ENCODE results near the gene ANKRD31.
"Not testable (repeated sequence)": the region's sequence is repeated elsewhere in the genome, so short reads cannot be mapped to it uniquely, and the experiment has no call there.

ANKRD31 gene

DNA sequence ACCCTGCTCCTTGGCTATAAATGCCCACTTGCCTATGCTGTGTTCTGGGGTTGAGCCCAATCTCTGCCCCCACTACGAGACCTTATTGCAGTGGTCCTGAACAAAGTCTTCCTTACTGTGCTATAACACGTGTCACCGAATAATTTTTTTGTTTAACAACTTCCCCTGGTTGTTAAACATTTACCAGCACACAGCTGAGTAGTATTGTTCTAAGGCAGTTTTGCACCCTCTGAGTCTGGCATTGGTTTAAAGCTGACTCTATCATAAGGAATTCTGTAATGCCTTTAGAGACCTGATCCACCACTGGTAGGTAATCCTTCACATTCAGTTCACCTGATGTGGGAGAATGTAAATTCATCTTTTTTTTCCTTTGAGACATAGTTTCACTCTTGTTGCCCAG is 25.6 kb upstream of the ANKRD31 start:
- Histone ChIP-seq H3K27me3 (replicated peaks; ENCODE audit: control insufficient read depth, insufficient read depth, low read length) (no peaks in the 10 kb centered on the region; the same call in 1 of the 2 replicates), H3K36me3 (ENCODE audit: control insufficient read depth, insufficient read depth, low read length) (no peaks in the 10 kb centered on the region), H3K4me3 (replicated peaks; ENCODE audit: low read depth, low read length) (no peak overlapping the region)
- DNase-seq (ENCODE audit: extremely low read depth, insufficient read length), result no peak
- TF ChIP-seq, protein P1, sequence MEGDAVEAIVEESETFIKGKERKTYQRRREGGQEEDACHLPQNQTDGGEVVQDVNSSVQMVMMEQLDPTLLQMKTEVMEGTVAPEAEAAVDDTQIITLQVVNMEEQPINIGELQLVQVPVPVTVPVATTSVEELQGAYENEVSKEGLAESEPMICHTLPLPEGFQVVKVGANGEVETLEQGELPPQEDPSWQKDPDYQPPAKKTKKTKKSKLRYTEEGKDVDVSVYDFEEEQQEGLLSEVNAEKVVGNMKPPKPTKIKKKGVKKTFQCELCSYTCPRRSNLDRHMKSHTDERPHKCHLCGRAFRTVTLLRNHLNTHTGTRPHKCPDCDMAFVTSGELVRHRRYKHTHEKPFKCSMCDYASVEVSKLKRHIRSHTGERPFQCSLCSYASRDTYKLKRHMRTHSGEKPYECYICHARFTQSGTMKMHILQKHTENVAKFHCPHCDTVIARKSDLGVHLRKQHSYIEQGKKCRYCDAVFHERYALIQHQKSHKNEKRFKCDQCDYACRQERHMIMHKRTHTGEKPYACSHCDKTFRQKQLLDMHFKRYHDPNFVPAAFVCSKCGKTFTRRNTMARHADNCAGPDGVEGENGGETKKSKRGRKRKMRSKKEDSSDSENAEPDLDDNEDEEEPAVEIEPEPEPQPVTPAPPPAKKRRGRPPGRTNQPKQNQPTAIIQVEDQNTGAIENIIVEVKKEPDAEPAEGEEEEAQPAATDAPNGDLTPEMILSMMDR (IDR thresholded peaks at IDR 0.05; ENCODE audit: insufficient read depth, low read length, poor library complexity, severe bottlenecking), result no peak

DNA sequence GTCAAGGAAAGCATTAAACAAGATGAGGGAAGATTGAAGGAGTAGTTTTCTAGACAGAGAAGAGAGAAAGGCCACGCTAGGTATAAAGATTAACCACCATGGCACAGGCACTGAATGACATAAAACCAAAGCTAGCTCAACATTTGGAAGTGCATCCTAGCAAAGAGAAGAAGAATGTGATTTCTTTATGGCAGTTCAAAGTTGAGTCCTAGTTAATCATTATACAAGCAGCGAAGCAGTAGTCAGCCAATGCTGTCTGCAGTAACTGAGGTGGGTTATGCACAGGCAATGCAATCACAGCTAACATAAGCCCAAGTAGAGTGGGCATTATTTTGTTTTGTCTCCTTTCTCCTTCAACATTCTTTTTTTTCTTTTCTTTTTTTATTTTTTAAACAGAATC is 24.0 kb upstream of the ANKRD31 start:
- DNase-seq (ENCODE audit: extremely low read depth, insufficient read length), result no peak
- H3K4me3 ChIP-seq (replicated peaks; ENCODE audit: low read depth, low read length), result no peak overlapping the region
- TF ChIP-seq, protein P1 (IDR thresholded peaks at IDR 0.05; ENCODE audit: insufficient read depth, low read length, poor library complexity, severe bottlenecking), result no peak
- H3K36me3 ChIP-seq (ENCODE audit: control insufficient read depth, insufficient read depth, low read length), result no peaks in the 10 kb centered on the region
- H3K27me3 ChIP-seq (replicated peaks; ENCODE audit: control insufficient read depth, insufficient read depth, low read length), result no peaks in the 10 kb centered on the region; the same call in 1 of the 2 replicates

DNA sequence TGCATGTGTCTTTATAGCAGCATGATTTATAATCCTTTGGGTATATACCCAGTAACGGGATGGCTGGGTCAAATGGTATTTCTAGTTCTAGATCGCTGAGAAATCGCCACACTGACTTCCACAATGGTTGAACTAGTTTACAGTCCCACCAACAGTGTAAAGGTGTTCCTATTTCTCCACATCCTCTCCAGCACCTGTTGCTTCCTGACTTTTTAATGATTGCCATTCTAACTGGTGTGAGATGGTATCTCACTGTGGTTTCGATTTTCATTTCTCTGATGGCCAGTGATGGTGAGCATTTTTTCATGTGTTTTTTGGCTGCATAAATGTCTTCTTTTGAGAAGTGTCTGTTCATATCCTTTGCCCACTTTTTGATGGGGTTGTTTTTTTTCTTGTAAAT is 13.8 kb upstream of the ANKRD31 start:
- not testable (repeated sequence) for H3K36me3 ChIP-seq (ENCODE audit: control insufficient read depth, insufficient read depth, low read length); DNase-seq (ENCODE audit: extremely low read depth, insufficient read length); H3K27me3 ChIP-seq (replicated peaks; ENCODE audit: control insufficient read depth, insufficient read depth, low read length); H3K4me3 ChIP-seq (replicated peaks; ENCODE audit: low read depth, low read length)

DNA sequence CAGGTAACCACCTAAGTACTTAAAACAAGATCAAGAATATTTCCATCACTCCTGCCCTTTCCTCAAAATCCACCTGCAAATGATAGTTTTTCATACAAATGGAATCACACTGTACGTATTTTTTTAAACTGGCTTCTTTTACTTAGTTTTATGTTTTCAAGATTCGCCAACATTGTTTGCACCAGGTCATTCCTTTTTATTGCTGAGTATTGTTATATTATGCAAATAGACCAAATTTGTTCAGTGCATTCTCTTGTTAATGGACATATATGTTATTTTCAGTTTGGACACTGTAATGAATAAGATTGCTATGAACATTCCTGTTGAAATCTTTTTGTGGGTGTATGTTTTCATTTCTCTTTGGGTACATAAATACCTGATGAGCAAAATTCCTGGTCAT is 8.3 kb upstream of the ANKRD31 start:
- H3K36me3 ChIP-seq (ENCODE audit: control insufficient read depth, insufficient read depth, low read length), result no peaks in the 10 kb centered on the region
- H3K4me3 ChIP-seq (replicated peaks; ENCODE audit: low read depth, low read length), result no peak overlapping the region
- DNase-seq (ENCODE audit: extremely low read depth, insufficient read length), result no peak
- H3K27me3 ChIP-seq (replicated peaks; ENCODE audit: control insufficient read depth, insufficient read depth, low read length), result no peaks in the 10 kb centered on the region
- TF ChIP-seq, protein P1 (IDR thresholded peaks at IDR 0.05; ENCODE audit: insufficient read depth, low read length, poor library complexity, severe bottlenecking), result no peak

DNA sequence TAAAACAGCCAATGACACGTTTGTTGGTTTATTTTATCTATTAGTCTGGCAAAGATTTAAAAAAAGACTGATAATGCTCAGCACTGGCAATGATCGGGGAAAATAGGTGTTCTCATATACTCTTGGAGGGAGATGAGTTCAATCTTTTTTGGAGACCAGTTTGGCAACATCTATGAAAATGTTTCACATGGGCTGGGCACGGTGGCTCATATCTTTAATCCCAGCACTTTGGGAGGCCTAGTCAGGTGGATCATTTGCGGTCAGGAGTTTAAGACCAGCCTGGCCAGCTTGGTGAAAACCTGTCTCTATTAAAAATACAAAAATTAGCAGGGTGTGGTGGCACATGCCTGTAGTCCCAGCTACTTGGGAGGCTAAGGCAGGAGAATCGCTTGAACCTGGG is 6.8 kb upstream of the ANKRD31 start:
- TF ChIP-seq, protein P1 (IDR thresholded peaks at IDR 0.05; ENCODE audit: insufficient read depth, low read length, poor library complexity, severe bottlenecking), result no peak
- Histone ChIP-seq H3K27me3 (replicated peaks; ENCODE audit: control insufficient read depth, insufficient read depth, low read length) (no peaks in the 10 kb centered on the region), H3K36me3 (ENCODE audit: control insufficient read depth, insufficient read depth, low read length) (no peaks in the 10 kb centered on the region), H3K4me3 (replicated peaks; ENCODE audit: low read depth, low read length) (no peak overlapping the region)
- no peak for DNase-seq (ENCODE audit: extremely low read depth, insufficient read length)

DNA sequence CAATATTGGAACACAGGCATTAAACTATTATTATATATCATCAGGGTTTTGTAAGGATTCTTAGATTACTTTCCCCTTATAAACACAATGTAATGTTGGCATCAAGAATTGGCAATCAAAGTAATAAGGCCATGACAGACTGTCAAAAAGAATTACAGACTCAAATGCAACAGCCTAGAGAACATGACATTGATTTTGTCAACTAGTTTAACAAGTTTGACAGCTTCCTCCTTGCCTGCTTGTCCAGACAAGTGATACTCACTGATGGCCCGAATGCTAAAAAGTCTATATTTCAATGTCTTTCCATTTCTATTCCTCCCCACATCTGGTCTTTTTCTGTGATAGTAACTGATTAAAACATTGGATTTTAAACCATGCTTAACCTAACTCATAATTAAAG is 6.4 kb upstream of the ANKRD31 start:
- H3K36me3 ChIP-seq (ENCODE audit: control insufficient read depth, insufficient read depth, low read length), result no peaks in the 10 kb centered on the region
- no peaks in the 10 kb centered on the region for H3K27me3 ChIP-seq (replicated peaks; ENCODE audit: control insufficient read depth, insufficient read depth, low read length)
- DNase-seq (ENCODE audit: extremely low read depth, insufficient read length), result no peak
- TF ChIP-seq, protein P1 (IDR thresholded peaks at IDR 0.05; ENCODE audit: insufficient read depth, low read length, poor library complexity, severe bottlenecking), result no peak
- H3K4me3 ChIP-seq (replicated peaks; ENCODE audit: low read depth, low read length), result no peak overlapping the region
